CD4-positive, alpha-beta T cell treated with Interleukin-17A for 4 hours (primary cell): ENCODE measurements around the gene THRB.
"Not testable (repeated sequence)": the region's sequence is repeated elsewhere in the genome, so short reads cannot be mapped to it uniquely, and the experiment has no call there.

Experiments used
- DNase-seq: peaks from one replicate; pipeline ENCODE4 v3.0.0-alpha.2; 2020; ENCODE audit warnings: mixed read lengths

THRB gene

GRCh38 chr3:24400015-24400414 is 94.6 kb downstream of the THRB start:
- DNase-seq: no peak

GRCh38 chr3:24399614-24400013 is 95.0 kb downstream of the THRB start:
- DNase-seq: no peak

GRCh38 chr3:24398712-24399111 is 95.9 kb downstream of the THRB start:
- DNase-seq: not testable (repeated sequence)

DNA sequence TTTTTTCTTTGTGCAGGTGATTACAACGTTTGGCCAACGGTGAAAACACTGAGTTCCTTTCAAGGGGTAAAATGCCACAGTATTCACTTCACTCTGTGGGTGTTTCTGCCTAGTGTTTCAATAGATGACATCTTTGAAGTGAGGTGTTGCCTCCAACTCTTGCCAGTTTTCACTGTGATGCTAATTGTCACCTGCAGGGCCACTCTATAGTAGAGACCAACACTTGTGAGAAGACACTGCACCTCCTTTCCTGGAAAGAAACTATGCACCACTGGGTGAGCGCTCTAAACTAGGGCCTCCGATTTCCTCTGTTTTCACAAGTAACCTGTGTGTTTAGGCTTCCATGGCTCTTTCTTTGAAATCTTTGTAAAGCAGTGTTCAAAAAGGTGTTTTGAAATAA is 98.3 kb downstream of the THRB start:
- no peak for DNase-seq

DNA sequence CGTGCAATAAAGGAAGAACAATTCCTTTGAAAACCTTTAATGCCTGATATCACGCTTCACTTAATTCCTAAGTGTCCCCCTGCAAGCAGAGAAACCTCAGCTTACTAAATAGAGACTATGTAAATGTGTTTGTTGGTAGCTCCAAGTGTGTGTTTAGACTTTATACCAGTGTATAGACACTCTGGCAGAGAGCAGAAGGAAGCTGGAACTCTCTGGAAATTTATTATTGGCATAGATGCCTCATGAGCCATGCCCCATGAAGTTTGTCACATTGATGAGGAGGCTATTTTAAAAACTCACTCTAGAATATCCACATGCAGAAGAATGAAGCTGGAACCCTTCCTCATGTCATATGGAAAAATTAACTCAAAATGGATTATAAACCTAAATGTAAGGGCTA is 99.9 kb downstream of the THRB start:
- no peak for DNase-seq

- DNase-seq: no peak
Observed at GRCh38 chr3:24393316-24393715, 101.3 kb downstream of the THRB start.

- DNase-seq: no peak
Observed at GRCh38 chr3:24390169-24391130, 104.2 kb downstream of the THRB start.

GRCh38 chr3:24389108-24390090 is 105.3 kb downstream of the THRB start:
- no peak for DNase-seq

GRCh38 chr3:24388611-24389010 is 106.0 kb downstream of the THRB start:
- DNase-seq: no peak

DNA sequence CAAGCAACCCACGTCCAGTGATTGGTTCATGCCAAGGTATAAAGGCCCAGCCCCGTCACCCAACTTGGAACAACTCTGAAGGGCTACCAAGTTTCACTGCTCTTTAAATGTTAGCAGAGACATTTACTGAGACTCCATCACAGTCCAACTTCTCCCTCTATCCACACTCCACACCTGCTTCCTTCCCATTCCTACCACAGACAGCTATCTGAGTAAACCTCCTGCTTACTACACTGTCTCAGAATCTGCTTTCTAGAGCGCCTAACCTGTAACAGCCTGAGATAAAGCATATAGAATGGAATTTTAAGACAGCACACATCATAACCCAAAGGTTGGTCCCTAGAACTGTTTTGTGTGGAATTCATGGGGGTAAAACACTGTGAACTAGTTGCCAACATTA is 106.5 kb downstream of the THRB start:
- DNase-seq: no peak

DNA sequence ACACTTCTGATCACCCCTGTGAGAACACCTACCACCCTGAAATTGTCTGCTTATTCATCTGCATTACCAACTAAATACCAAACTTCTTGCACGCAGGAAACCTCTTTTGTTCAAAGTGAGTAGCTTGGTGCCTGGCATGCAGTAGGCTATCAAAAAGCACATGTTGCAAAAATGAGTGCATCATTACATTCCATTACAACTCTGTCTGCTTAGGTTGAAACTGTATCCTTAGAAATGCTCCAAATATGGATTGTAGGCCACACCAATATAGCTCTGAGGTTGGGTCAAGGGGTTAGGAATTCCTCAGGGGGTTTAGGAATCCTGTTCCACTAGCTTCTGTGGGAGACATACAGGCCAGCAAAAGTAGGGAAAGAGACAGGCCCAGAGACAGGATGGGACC is 107.2 kb downstream of the THRB start:
- DNase-seq: no peak

- no peak for DNase-seq
Observed at GRCh38 chr3:24387000-24387399, 107.7 kb downstream of the THRB start.

DNA sequence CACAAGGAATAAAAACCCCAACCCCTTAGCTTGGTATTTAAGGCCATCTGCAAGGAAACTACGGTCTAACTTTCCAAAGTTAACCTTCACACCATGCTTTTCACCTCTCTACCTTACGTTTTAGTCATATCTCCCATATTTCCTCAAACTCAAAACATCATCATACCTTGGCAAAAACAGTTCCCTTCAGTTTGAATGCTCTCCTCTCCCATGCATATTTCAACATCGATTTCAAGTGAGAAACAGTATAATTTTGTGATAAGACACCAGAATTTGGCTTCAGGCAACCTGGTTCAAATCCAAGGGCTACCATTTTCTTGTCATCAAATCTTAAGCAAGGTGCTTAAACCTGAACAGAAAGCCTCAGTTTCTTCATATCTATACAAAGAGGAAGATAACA is 108.2 kb downstream of the THRB start:
- no peak for DNase-seq

GRCh38 chr3:24385012-24385615 is 109.5 kb downstream of the THRB start:
- no peak for DNase-seq

- no peak for DNase-seq
Observed at GRCh38 chr3:24382647-24383046, 112.0 kb downstream of the THRB start.

- DNase-seq: no peak
Observed at GRCh38 chr3:24379936-24380335, 114.7 kb downstream of the THRB start.

DNA sequence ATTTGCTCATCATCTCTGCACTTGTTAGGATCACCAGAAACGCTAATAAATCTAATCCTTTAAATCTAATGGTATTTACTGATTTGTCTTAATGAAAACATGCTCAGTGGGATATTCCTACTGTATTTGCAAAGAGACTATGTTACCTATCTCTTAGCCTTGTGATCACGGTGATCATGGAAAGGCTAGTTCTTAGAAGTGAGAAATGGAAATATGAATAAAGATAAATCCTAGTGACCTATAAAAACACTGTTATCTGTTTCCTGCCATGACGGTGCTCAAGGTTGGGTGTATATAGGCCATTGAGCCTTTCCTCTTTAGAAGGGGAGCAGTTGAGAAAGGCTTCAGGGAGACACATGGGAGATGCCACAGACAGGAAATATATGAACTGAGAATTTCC is 116.3 kb downstream of the THRB start:
- no peak for DNase-seq

DNA sequence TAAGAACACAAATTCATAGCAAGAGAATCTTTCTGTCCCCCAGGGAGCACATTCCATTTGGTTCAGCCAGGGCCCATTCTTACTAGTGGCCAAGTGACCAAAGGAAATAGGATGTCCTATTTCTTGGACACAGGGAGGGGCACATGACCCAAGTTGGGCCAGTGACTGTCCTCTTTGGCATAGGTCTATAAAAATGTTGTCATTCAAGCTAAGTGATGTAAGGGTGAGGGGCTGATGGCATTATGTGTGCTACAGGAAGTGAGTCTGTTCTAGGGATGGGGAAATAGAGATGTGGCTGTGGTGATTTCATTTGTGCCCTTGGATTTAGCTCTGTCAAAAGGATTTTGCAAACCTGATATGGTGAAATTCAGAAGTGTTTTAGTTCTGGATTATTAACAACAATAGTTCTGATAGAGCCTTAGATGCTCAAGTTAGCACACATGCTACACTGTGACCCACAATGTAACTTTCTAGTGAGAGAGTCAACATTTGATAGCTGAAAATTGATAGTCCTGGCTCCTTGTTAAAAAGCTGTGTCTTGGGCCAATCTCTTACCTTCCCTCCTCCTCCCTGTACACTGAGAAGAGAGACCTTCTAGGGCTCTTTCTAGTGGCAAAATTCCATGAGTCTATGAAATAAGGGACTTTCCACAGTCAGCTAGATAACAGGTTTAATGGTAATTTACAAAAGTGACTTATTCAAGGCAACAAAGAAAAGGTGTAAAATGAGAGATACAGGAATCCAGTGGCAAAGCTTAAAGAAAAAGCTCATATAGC is 117.2 kb downstream of the THRB start:
- DNase-seq: no peak

DNA sequence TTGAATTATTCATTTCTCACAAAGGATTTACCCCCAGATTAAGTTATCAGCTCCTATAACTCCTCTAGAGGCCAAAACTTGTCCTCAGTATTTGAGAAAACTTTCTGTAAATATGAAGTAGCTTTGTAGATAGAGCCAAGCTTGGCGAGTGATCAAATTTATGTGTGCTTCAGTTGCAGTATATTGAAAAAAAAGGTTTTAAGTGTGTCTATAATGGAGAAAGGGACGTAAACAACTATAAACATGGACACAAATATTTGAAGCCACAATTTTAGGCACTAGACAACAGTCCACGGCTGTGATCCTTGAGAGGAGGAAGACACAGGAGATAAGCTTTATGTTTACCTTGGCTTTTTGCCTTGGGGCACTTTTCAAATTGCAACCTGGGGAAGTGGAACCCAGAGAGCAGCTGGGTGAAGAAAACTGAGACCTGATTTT is 118.7 kb downstream of the THRB start:
- no peak for DNase-seq

DNA sequence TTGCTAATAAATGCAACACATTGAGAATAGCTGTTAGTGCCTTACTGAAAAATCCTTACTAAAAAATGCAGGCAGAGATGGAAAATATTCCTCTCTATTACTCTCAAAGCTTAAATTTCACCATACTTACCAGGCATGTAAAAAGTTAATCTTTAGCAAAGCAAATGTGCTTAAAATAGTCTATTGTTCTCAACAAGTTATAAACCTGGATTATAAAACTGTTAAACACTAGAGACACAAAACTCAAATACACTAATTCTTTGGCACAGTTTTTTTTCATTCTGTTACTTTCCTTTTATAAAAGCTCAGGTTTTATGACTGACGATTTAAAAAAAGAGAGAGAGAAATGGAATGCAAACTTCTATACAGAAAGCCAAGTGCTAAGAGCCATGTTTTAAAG is 119.8 kb downstream of the THRB start:
- no peak for DNase-seq

DNA sequence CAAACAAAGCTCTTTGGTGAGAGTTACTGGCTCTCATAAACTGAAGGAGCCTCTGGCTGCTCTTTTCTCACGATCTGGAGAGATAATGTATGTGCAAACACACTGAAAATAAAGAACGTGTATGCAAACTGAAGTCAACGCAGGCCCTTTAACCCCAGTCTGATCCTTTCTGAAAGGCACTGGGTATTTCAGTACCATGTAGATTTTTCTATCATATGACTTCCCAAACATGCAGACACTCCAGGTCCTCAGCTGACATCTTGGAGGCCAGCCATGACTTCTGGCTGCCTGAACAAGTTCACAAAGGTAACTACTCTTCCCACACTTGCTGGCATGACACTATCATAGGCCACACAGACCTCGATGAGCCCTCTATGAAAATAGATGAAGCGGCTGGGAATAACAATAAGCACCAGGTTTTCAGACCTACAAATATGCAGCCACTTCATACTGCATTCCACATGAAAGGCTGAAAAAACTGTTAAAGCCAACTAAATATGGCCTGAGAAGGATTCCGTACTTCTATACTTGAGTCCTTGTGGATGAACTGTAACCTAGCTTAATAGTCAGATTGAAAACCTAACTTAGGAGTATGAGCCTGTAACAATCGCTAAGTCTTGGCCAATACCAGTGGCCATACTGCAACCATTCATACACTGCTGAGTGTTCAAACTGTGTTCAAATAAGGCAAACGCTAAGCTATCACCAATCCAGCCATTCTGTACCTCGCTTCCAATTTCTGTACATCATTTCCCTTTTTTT is 121.3 kb downstream of the THRB start:
- DNase-seq: no peak
